GM13976 (cell line): ENCODE measurements around the gene HUS1.

Source experiments
- DNase-seq: peaks from one replicate; pipeline ENCODE4 v3.0.0; 2012; ENCODE audit warnings: low spot score
- CTCF ChIP-seq: IDR thresholded peaks from 2 replicates; pipeline ENCODE4 v1.5.1; 2012; ENCODE audit warnings: borderline replicate concordance, mild to moderate bottlenecking; ENCODE audit not compliant: insufficient read depth; ENCODE audit errors: extremely low read depth, missing control alignments, control extremely low read depth
- in situ Hi-C: fragments of 300-500 bp; cut with MboI; formaldehyde crosslinking; loops from one replicate; pipeline ENCODE4 v1.12.0; 2022; ENCODE audit warnings: low sequenced_read_pairs, mixed read lengths, inconsistent platforms; ENCODE audit not compliant: unreplicated experiment

The HUS1 gene

GRCh38 chr7:47948141-47948790 is 31.1 kb downstream of the HUS1 start, which contains the start of gene PKD1L1:
Gene PKD1L1 (minus strand): TSS chr7:47948466. CDS start chr7:47948440, 26 bp downstream.
- no peak for DNase-seq
- in situ Hi-C loops: loop anchor here (10.0 kb wide), 1 partner anchor 167 kb away; no protein-coding TSS in a partner anchor
- TF ChIP-seq CTCF: no peak

- no peak for DNase-seq
- in situ Hi-C loops: loop anchor here (10.0 kb wide), 1 partner anchor 167 kb away; no protein-coding TSS in a partner anchor
- TF ChIP-seq CTCF: no peak
Observed at GRCh38 chr7:47947355-47947749, 32.1 kb downstream of the HUS1 start.

- DNase-seq: no peak
- no peak for TF ChIP-seq CTCF
- in situ Hi-C loops: loop anchor here (10.0 kb wide), 1 partner anchor 168 kb away; no protein-coding TSS in a partner anchor
Observed at GRCh38 chr7:47946581-47947354, 32.6 kb downstream of the HUS1 start.

GRCh38 chr7:47945261-47946015 is 34.0 kb downstream of the HUS1 start:
- peak; percentile 55 for TF ChIP-seq CTCF
- in situ Hi-C loops: loop anchor here (10.0 kb wide), 1 partner anchor 169 kb away; no protein-coding TSS in a partner anchor
- peak; percentile 62 for DNase-seq

GRCh38 chr7:47944536-47945260 is 34.7 kb downstream of the HUS1 start:
- TF ChIP-seq CTCF: no peak
- no peak for DNase-seq
- in situ Hi-C loops: loop anchor here (10.0 kb wide), 1 partner anchor 170 kb away; no protein-coding TSS in a partner anchor
